HG03066 (cell line): ENCODE data around the gene NCAPD3.

Experiments
- ATAC-seq: cut with Tn5 transposase; IDR thresholded peaks from one replicate; pipeline ENCODE4 v1.9.1; 2021; ENCODE audit warnings: low read depth; ENCODE audit not compliant: unreplicated experiment

The NCAPD3 gene

DNA sequence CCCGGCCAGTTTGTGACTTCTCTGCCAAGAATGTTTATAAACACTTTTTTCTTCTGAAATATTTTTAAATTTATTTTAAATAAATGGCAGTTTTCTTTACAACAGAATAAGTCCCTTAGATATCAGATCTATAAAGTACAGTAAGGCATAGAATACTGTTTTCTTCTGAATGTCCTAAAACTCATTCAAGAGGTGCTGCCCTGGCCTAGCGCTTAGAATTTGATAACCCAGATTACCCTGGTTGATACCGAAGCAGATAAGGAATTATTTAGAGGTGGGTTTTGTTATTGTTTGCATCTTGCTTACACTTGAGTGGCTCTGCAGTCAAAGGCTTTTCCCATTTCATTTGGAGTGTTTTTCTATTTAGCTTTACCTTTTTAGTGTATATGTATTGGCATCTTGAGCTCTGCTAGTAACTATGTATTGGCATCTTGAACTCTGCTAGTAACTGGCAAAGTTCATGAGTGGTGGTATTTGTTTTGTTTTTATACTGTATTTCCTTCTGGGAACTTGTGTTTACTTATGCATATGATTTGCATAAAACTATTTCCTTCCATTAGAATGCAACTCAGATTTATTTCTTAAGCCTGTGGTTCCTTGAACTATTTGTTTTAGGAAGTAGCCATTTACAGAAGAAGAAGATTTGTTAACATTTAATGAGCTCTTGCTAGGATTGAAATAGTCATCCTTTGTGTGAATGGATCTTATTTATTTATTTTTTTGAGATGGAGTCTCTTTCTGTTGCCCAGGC, 30.8 kb upstream of the NCAPD3 start:
- ATAC-seq = no peak

GRCh38 chr11:134253188-134253993, 29.6 kb upstream of the NCAPD3 start, which contains the start of the genes ACAD8 and THYN1:
Gene ACAD8 (plus strand): TSS chr11:134253568. CDS start chr11:134253601, 33 bp downstream.
Gene THYN1 (minus strand): TSS chr11:134253352. CDS start chr11:134252882, 470 bp downstream.
- peak; percentile 98 for ATAC-seq

DNA sequence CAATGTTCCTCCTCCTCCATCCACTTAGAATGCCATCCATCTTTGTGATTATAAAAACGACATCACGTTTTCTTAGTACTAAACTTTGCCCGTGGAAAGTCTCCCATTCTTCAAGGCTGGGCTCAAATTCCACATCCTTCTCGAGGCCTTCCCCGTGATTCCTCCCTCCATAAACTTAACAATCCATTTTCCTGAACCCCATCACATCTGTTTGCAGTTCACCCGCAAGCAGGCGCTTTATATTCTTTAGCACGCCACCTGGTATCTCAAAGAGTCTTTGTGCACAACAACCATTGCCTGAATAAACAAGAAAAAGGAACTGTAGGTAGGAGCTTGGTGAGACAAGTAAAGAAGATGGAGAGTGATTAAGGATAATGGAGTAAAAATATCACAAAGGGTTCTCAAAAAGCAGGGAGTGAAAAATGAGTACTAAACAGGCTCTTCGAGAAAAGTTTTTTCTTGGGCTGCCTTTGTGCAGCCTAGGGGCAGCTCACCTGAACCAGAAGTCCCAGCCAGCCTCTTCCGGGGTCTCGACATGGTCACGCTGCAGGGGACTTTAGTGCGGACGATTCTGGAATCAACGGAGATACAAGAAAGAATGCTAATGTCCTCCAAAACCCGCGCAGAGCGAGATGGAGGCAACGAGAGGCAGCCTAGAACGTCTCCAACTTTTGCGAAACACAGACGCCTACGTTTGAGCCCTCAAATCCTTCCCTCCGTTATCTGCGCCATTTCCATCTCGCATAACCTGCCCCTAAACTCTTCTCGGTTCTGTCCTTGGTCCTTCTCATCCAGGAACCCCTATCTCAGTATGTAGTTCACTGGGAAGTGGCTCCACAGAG, 28.8 kb upstream of the NCAPD3 start:
- peak; percentile 29 for ATAC-seq

- no peak for ATAC-seq
Observed at GRCh38 chr11:134250675-134251074, 26.9 kb upstream of the NCAPD3 start.

GRCh38 chr11:134250246-134250645, 26.5 kb upstream of the NCAPD3 start:
- ATAC-seq = no peak

DNA sequence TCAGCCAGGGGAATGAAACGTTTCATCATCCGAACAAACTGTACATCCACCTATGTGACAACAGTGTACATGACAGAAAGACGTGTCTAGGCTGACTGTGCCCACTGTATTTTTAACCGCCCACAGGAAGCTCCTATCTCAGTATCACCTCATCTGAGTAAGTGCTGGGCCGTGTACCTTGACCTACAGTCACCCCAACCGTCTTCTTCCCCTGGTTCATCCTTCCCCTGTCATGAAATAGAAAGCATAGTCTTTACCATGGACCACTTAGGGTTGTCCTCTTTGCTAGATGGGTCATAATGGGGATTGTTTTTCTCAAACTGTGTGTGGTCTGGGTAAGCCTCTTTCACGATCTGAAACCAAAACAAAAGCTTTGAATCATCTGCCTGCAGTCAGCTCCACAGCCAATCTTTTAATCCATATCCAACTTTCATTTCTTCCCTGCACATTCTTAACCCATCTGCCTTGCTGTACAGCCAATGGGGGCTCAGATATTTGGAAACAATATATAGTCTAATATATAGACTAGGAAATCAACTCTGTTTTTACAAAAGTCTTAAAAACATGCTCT, 25.2 kb upstream of the NCAPD3 start:
- no peak for ATAC-seq

DNA sequence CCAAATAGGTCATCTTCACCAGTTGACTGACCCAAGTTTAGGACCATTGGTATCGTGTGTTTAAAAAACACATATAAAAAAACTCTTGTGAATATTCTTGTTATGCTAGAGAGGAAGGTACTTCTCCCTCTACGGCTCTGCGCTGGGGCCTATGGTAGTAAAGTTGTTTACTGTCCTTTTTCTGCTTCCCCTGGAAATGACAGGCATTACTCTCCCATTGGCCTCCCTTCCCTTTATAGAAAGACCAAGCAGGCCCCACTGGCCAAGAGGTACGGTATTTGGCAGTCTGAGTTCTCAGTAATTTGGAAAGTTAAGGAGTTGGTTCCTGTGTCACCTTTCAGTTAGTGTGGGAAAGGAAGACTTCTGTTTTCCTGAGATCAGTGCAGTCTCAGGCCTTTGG, 22.9 kb upstream of the NCAPD3 start:
- no peak for ATAC-seq

DNA sequence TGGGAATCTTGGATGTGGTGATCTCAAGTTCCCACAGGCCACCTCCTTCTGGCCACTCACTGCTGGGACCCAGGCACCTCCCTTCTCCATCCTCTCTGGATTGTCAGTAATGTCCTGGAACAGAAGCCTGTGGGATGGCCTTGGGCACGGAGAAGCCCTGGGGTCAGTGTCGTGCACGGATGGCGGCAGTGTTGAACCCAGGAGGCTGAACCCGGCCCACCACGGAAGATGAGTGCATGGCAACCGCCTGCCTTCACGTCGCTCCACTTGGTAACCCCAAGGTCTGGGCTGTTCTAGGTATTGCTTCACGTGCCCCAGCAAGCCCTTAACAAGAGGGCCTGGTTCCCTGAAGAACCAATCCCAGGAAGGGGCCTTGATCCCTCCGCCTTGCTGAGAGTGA, 22.3 kb upstream of the NCAPD3 start:
- ATAC-seq = no peak

DNA sequence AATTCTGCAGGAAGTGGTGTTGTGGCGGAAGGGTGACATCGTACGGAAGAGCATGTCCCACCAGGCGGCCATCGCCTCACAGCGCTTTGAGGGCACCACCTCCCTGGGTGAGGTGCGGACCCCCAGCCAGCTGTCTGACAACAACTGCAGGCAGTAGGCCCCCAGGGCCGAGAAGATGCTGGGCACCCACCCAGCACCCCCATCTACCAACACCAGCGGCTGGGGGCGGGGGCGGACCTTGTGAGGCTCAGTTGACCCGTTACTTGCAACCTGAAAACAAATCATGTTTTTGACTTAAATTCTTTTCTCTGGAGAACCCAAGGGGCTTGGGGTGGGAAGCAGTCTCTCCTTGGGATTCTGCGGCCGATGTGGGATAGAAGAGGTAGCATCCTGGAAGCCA, 21.7 kb upstream of the NCAPD3 start:
- no peak for ATAC-seq

DNA sequence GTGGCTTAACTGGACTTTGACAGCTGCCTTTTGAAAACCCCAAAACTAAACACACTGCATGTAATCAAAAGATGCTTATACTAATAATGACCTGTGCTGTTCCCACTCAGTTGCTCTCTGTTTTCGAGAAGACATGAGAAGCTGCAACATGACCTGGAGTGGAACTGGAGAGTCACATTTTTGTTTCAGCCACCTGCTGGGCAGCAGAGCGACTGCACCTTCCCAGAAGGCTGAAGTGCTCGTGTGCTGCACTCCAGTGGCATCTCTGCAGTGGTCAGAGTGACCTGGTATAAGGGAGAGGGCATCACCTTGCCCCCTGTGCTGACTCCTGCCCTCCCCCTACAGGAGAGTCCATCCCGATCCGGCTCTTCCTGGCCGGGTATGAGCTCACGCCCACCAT, 20.8 kb upstream of the NCAPD3 start:
- ATAC-seq = peak; percentile 87

- no peak for ATAC-seq
Observed at GRCh38 chr11:134243913-134244312, 20.1 kb upstream of the NCAPD3 start.

DNA sequence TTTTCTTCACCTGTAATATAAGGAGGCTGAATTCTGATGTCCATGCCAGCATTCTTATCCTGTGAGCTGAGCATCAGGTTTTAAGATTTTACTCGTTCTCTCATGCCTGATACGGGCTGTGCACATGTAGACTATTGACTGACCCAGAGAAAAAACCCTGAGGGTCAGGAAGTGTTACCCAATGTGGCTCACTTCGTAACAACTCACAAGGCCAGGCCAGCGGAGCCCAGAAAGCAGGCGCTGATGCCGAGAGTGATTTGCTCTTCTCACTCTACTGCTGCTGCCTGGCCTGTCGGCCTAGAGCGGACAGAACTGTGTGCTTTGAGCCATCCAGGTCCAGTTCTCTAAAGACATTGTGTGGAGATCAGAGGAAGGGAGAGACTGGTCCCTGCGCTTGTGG, 18.6 kb upstream of the NCAPD3 start:
- no peak for ATAC-seq

- no peak for ATAC-seq
Observed at GRCh38 chr11:134240592-134240991, 16.8 kb upstream of the NCAPD3 start.

GRCh38 chr11:134238956-134239355, 15.2 kb upstream of the NCAPD3 start:
- no peak for ATAC-seq

DNA sequence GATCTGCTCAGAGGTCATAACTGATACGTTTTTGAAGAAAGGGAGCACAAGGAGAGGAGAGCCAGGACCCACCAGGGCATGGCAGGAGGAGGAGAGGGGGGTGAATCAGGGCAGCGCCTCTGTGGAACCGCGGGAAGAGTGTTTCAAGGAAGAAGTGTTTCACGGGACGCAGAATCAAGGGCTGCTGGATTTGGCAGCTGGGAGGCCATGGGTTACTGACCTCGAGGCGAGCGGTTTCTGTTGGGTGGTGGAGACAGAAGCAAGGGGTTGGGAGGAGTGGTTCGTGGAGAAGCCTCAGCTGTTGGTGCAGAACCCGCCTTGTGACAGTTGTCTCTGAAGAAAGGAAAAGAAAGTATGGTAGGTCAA, 13.8 kb upstream of the NCAPD3 start:
- no peak for ATAC-seq

DNA sequence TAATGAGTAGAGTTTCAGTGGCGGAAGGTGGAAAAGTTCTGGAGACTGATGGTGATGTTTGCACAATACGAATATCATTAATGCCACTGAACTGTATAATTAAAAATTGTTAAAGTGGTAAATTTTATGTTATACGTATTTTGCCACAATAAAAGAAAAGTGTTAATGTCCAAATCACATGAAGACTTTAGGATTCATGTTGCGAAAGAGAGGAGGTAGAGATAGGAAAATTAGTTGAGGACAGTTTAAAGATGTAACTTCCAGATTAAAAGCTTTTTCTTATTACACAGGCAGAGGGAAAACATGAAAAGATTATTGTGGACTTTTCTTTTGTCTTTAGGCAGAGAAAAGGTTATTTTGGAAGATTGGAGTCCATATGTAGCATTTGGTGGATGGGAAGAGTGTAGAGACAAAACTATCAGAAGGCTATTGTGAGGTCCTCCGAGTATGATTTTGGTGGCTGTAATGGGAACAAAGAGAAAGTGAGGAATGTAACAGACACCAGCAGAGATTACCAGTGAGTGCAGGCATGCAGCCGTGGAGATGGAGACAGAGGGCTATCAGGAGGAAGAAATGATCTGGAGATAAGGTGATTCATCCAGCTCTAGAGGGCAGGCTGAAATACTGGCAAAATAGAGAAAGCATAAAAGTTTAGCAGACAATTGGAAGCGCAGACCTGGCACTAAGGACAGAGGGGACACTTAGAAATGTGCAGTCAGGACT, 13.2 kb upstream of the NCAPD3 start:
- no peak for ATAC-seq

DNA sequence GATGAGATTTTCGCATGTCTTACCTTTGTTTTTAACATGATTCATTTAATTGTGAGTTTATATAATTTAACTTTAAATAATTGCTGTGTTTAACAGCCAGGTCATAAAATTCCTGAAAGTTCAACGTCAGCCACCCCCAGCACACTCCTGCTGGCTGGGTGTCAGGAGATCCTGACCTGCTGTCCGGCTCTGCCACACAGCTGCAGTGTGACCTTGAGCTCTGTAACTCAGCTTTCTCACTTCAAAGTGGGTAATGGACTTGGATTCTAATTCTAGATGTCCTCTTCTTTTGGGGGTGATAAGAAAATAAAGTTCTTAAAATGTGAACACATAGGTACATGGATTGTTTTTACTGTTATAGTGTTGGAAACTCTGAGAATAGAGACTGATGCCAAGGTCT, 11.6 kb upstream of the NCAPD3 start:
- no peak for ATAC-seq

- ATAC-seq = no peak
Observed at GRCh38 chr11:134233729-134234179, 10.0 kb upstream of the NCAPD3 start.

DNA sequence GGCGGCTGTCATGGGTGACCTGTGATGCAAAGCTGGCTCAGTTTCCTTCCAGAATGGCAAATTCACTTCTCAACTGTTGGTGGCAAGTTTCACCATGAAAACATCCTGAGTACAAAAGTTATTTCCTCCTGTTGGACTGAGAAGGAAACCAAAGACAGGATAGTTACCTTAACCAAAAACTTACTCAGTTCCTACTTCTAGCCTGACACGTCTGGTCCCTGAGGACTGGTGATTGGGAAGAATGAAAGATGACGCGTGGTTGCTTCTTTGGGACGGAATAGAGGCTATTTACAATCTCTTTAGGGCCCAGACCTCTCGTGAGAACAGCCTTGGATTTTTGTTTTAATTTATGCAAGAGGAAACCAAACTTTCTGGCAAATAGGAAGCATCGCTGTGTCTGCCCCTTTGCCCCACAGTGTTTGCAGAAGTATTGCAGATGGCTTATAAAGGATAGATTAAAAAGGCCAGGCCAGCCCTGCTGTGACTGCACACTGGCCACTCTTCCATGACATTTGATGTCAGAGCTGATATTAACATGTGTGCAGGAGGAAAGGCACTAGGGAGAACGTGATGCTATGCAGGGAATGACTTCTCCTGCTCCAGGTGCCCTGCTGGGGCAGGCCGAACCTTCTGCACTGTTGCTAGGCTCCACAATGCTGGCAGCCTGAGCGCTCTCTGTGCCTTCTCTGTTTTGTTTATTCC, 8.3 kb upstream of the NCAPD3 start:
- ATAC-seq = no peak
